WTC11 (cell line): Measurements from ENCODE around the gene EXOC4. TPM values are rescaled to one million over a fixed set of nuclear protein-coding genes. Genes with fewer than 3 reads are reported as not detected.

Source experiments
- ATAC-seq: fragments of 200-7000 bp; cut with Tn5 transposase; 2 replicates; pipeline ENCODE4 v1.10.0; 2021; ENCODE audit warnings: mild to moderate bottlenecking, moderate library complexity
- CTCF ChIA-PET: fragments of 300-600 bp; sonication (Branson Sonifier 250); formaldehyde crosslinking; loops from one replicate; lab custom pipeline; 2021; ENCODE audit warnings: antibody characterized with exemption; lab: Charles Lee
- POLR2A ChIA-PET: fragments of 350-600 bp; sonication (Branson Sonifier 250); formaldehyde crosslinking; loops from one replicate; lab custom pipeline; 2021; ENCODE audit warnings: antibody characterized with exemption; lab: Charles Lee
- DNase-seq: peaks from one replicate; pipeline ENCODE4 v3.0.0; 2021; ENCODE audit warnings: low spot score
- H3K27ac Mint-ChIP-seq: 2 replicates; pipeline ENCODE4 v1.8.0; 2021; ENCODE audit warnings: mixed read lengths
- H3K27me3 Mint-ChIP-seq: 2 replicates; pipeline ENCODE4 v1.8.0; 2021; ENCODE audit warnings: low read depth, mild to moderate bottlenecking, moderate library complexity, mixed read lengths
- H3K36me3 Mint-ChIP-seq: 2 replicates; pipeline ENCODE4 v1.8.0; 2021; ENCODE audit warnings: mixed read lengths
- H3K4me1 Mint-ChIP-seq: 2 replicates; pipeline ENCODE4 v1.8.0; 2022; ENCODE audit warnings: mixed read lengths
- H3K4me3 Mint-ChIP-seq: 2 replicates; pipeline ENCODE4 v1.8.0; 2021; ENCODE audit warnings: mild to moderate bottlenecking, moderate library complexity, mixed read lengths
- H3K9me3 Mint-ChIP-seq: 2 replicates; pipeline ENCODE4 v1.8.0; 2021; ENCODE audit warnings: mixed read lengths
- AFF4 ChIP-seq: sonication (generic); formaldehyde crosslinking; IDR thresholded peaks from 2 replicates; pipeline ENCODE4 v1.8.1; 2023; ENCODE audit warnings: mild to moderate bottlenecking, missing genetic modification reagents, borderline replicate concordance
- ATF6 ChIP-seq: sonication (generic); formaldehyde crosslinking; IDR thresholded peaks from 2 replicates; pipeline ENCODE4 v1.8.1; 2023; ENCODE audit warnings: mild to moderate bottlenecking, missing genetic modification reagents
- CDX4 ChIP-seq: fragments of 250-450 bp; sonication (Bioruptor Pico); IDR thresholded peaks from 2 replicates; pipeline ENCODE4 v1.9.0; 2021; ENCODE audit warnings: moderate library complexity, mild to moderate bottlenecking, inconsistent platforms, borderline replicate concordance
- E2F5 ChIP-seq: sonication (generic); formaldehyde crosslinking; IDR thresholded peaks from 2 replicates; pipeline ENCODE4 v1.8.1; 2022; ENCODE audit warnings: mild to moderate bottlenecking, moderate library complexity, missing genetic modification reagents
- ERG ChIP-seq: fragments of 250-450 bp; sonication (Bioruptor Pico); IDR thresholded peaks from 2 replicates; pipeline ENCODE4 v1.8.0; 2021; ENCODE audit warnings: mild to moderate bottlenecking
- ETV6 ChIP-seq: sonication (generic); formaldehyde crosslinking; IDR thresholded peaks from 2 replicates; pipeline ENCODE4 v1.8.1; 2022; ENCODE audit warnings: mild to moderate bottlenecking, missing genetic modification reagents
- FOXJ3 ChIP-seq: sonication (generic); formaldehyde crosslinking; IDR thresholded peaks from 2 replicates; pipeline ENCODE4 v1.9.0; 2021; ENCODE audit warnings: missing genetic modification reagents, mild to moderate bottlenecking, borderline replicate concordance
- HMGXB4 ChIP-seq: sonication (generic); formaldehyde crosslinking; IDR thresholded peaks from 2 replicates; pipeline ENCODE4 v1.8.1; 2023; ENCODE audit warnings: mild to moderate bottlenecking, moderate library complexity, missing genetic modification reagents
- IRF2 ChIP-seq: sonication (generic); formaldehyde crosslinking; IDR thresholded peaks from 2 replicates; pipeline ENCODE4 v1.8.0; 2022; ENCODE audit warnings: low read depth, missing genetic modification reagents, borderline replicate concordance
- JUN ChIP-seq: sonication (generic); formaldehyde crosslinking; IDR thresholded peaks from 2 replicates; pipeline ENCODE4 v1.8.0; 2023; ENCODE audit warnings: mild to moderate bottlenecking, missing genetic modification reagents
- NFE2L1 ChIP-seq: sonication (generic); formaldehyde crosslinking; IDR thresholded peaks from 2 replicates; pipeline ENCODE4 v1.8.1; 2023; ENCODE audit warnings: missing genetic modification reagents
- OVOL2 ChIP-seq: fragments of 250-450 bp; sonication (Bioruptor Pico); IDR thresholded peaks from 2 replicates; pipeline ENCODE4 v1.9.0; 2021; ENCODE audit warnings: mild to moderate bottlenecking, borderline replicate concordance
- RELA ChIP-seq: sonication (generic); formaldehyde crosslinking; IDR thresholded peaks from 2 replicates; pipeline ENCODE4 v1.8.1; 2022; ENCODE audit warnings: missing genetic modification reagents, mild to moderate bottlenecking, borderline replicate concordance
- RORB ChIP-seq: fragments of 250-450 bp; sonication (Bioruptor Pico); IDR thresholded peaks from 2 replicates; pipeline ENCODE4 v1.9.0; 2021; ENCODE audit warnings: mild to moderate bottlenecking
- SOX15 ChIP-seq: fragments of 250-450 bp; sonication (Bioruptor Pico); IDR thresholded peaks from 2 replicates; pipeline ENCODE4 v1.9.0; 2021; ENCODE audit warnings: mild to moderate bottlenecking
- ZNF232 ChIP-seq: sonication (generic); formaldehyde crosslinking; IDR thresholded peaks from 2 replicates; pipeline ENCODE4 v1.8.0; 2022; ENCODE audit warnings: mild to moderate bottlenecking, missing genetic modification reagents
- ZNF317 ChIP-seq: sonication (generic); formaldehyde crosslinking; IDR thresholded peaks from 2 replicates; pipeline ENCODE4 v1.8.1; 2023; ENCODE audit warnings: low read depth, mild to moderate bottlenecking, moderate library complexity, missing genetic modification reagents, borderline replicate concordance
- ZNF423 ChIP-seq: fragments of 250-450 bp; sonication (Bioruptor Pico); IDR thresholded peaks from 2 replicates; pipeline ENCODE4 v2.1.2; 2022; ENCODE audit warnings: mild to moderate bottlenecking, moderate library complexity
- total RNA-seq: library from RNA; stranded (reverse); gene quantifications from 3 replicates; pipeline ENCODE4 v1.2.3, GENCODE V29; 2021

EXOC4 gene
- total RNA-seq, 1 experiment from 2014 or later = 62.0 TPM

GRCh38 chr7:133299676-133300075 lies 46.8 kb downstream of the EXOC4 start:
- DNase-seq (no peak), ATAC-seq (no peak)
- Mint-ChIP-seq H3K36me3 (no peaks in the 10 kb centered on the region), H3K4me3 (no peak overlapping the region), H3K9me3 (no peaks in the 10 kb centered on the region), H3K27ac (no peak overlapping the region), H3K27me3 (no peaks in the 10 kb centered on the region), H3K4me1 (peaks cover 15% of the 10 kb centered on the region)
- TF ChIP-seq FOXJ3 (CRISPR knock-in tag) (no peak), ERG (no peak), RELA (CRISPR knock-in tag) (no peak), AFF4 (CRISPR knock-in tag) (no peak), CDX4 (CRISPR knock-in tag) (no peak)
- CTCF ChIA-PET = no interaction called here
- POLR2A ChIA-PET = no interaction called here

- TF ChIP-seq JUN (CRISPR knock-in tag) = no peak
- TF ChIP-seq ZNF232 = no peak
- H3K9me3 Mint-ChIP-seq = no peaks in the 10 kb centered on the region
- ChIA-PET CTCF (no interaction called here), POLR2A (no interaction called here)
- peaks cover 17% of the 10 kb centered on the region for H3K4me1 Mint-ChIP-seq
- H3K27ac Mint-ChIP-seq = peak overlapping the region; percentile 47
- DNase-seq (no peak), ATAC-seq (no peak)
- H3K27me3 Mint-ChIP-seq = no peaks in the 10 kb centered on the region
- no peaks in the 10 kb centered on the region for H3K36me3 Mint-ChIP-seq
- no peak overlapping the region for H3K4me3 Mint-ChIP-seq
These were observed 47.2 kb downstream of the EXOC4 start for GRCh38 chr7:133300088-133300487.

- Mint-ChIP-seq H3K27me3 (no peaks in the 10 kb centered on the region), H3K4me3 (no peak overlapping the region), H3K9me3 (no peaks in the 10 kb centered on the region), H3K4me1 (peaks cover 19% of the 10 kb centered on the region), H3K27ac (no peak overlapping the region), H3K36me3 (peaks cover 2% of the 10 kb centered on the region)
- no peak for ATAC-seq
- DNase-seq = peak; percentile 12
- CTCF ChIA-PET = no interaction called here
- POLR2A ChIA-PET = no interaction called here
- TF ChIP-seq OVOL2 (CRISPR knock-in tag) = no peak
- TF ChIP-seq ATF6 (CRISPR knock-in tag) = no peak
- no peak for TF ChIP-seq ETV6 (CRISPR knock-in tag)
- no peak for TF ChIP-seq ZNF423
- no peak for TF ChIP-seq ZNF317 (CRISPR knock-in tag)
- TF ChIP-seq HMGXB4 = no peak
- no peak for TF ChIP-seq RORB (CRISPR knock-in tag)
- TF ChIP-seq E2F5 (CRISPR knock-in tag) = no peak
- no peak for TF ChIP-seq AFF4 (CRISPR knock-in tag)
- no peak for TF ChIP-seq IRF2 (CRISPR knock-in tag)
- TF ChIP-seq NFE2L1 (CRISPR knock-in tag) = no peak
- no peak for TF ChIP-seq RELA (CRISPR knock-in tag)
- no peak for TF ChIP-seq SOX15 (CRISPR knock-in tag)
These were observed 47.9 kb downstream of the EXOC4 start for GRCh38 chr7:133300811-133301210.
